ENCODE data around the gene RASGRP2.
A peak's percentile ranks its signal among the peaks of the same experiment; 100 is the strongest.

The RASGRP2 gene

GRCh38 chr11:64743591-64744543 is at the start of gene RASGRP2:
Gene RASGRP2, minus strand, starts transcription at chr11:64744142. Its CDS starts 1,276 bp downstream, at chr11:64742866.
- DNase-seq (ENCODE audit: low spot score): no peak

- no peak for DNase-seq (ENCODE audit: low spot score)
Observed at GRCh38 chr11:64792482-64792881, 48.5 kb upstream of the RASGRP2 start.

- DNase-seq (ENCODE audit: low spot score): no peak
Observed at GRCh38 chr11:64791781-64792291, 47.9 kb upstream of the RASGRP2 start.

GRCh38 chr11:64790205-64791095 is 46.5 kb upstream of the RASGRP2 start:
- no peak for DNase-seq (ENCODE audit: low spot score)

GRCh38 chr11:64789331-64790204 is 45.6 kb upstream of the RASGRP2 start:
- DNase-seq (ENCODE audit: low spot score): no peak

- DNase-seq (ENCODE audit: low spot score): no peak
Observed at GRCh38 chr11:64788321-64789215, 44.6 kb upstream of the RASGRP2 start.

- no peak for DNase-seq (ENCODE audit: low spot score)
Observed at GRCh38 chr11:64787526-64788320, 43.8 kb upstream of the RASGRP2 start.

- DNase-seq (ENCODE audit: low spot score): no peak
Observed at GRCh38 chr11:64786308-64786707, 42.4 kb upstream of the RASGRP2 start.

GRCh38 chr11:64784813-64785581 is 41.1 kb upstream of the RASGRP2 start:
- DNase-seq (ENCODE audit: low spot score): no peak

GRCh38 chr11:64778473-64779298 is 34.7 kb upstream of the RASGRP2 start, which contains the start of gene SF1:
Gene SF1, minus strand, starts transcription at chr11:64778542. Its CDS starts 150 bp downstream, at chr11:64778392.
- DNase-seq (ENCODE audit: low spot score): peak; percentile 99

- no peak for DNase-seq (ENCODE audit: low spot score)
Observed at GRCh38 chr11:64778223-64778472, 34.2 kb upstream of the RASGRP2 start.

- peak; percentile 79 for DNase-seq (ENCODE audit: low spot score)
Observed at GRCh38 chr11:64777449-64778222, 33.7 kb upstream of the RASGRP2 start.

GRCh38 chr11:64776875-64777274 is 32.9 kb upstream of the RASGRP2 start:
- DNase-seq (ENCODE audit: low spot score): no peak

GRCh38 chr11:64776425-64776824 is 32.5 kb upstream of the RASGRP2 start:
- no peak for DNase-seq (ENCODE audit: low spot score)

GRCh38 chr11:64774144-64774543 is 30.2 kb upstream of the RASGRP2 start:
- DNase-seq (ENCODE audit: low spot score): no peak

GRCh38 chr11:64772303-64773018 is 28.5 kb upstream of the RASGRP2 start:
- no peak for DNase-seq (ENCODE audit: low spot score)

- DNase-seq (ENCODE audit: low spot score): no peak
Observed at GRCh38 chr11:64771861-64772260, 27.9 kb upstream of the RASGRP2 start.

All from RKO (cell line).